Measurements from ENCODE around the gene FGD3.

FGD3 gene

DNA sequence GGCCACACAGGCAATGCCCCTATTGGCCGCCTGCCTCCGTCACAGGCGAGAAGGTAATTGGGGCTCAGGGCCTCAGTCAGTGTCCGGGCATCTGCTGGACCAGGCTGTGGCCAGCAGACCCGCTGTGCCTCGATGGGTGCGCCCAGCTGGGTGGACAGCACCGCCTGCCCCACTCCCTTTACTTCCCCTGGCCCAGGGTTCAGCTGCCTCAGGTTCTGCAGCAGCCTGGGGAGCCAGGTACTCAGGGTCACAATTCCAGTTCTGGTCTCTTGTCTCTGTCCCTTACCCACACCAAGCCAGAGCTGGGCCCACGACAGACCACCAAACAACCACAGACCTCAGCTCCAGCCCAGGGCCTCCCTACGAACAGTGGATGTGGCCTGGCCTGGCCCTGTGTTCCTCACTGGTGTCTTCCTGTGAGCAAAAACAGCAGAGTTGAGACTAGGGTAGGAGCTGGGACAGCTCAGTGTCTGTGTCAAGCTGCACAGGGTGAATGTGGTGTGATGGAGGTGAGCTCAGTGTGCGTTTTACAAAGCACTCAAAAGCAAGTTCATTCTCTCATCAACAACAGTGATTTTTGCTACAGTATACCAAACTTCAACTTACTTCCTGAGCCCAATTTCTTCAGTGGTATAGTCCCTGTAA lies 77.8 kb downstream of the FGD3 start:
- Histone ChIP-seq H3K4me3 (ENCODE audit: low read depth in 1 of 2, low read length in 2 of 2) (no peak overlapping the region), H3K36me3 (ENCODE audit: control insufficient read depth in 1 of 2, insufficient read depth in 2 of 2, low read length in 2 of 2) (peaks cover 0 to 4% of the 10 kb centered on the region in 2 donors), H3K4me1 (ENCODE audit: control insufficient read depth in 1 of 2, insufficient read depth in 2 of 2, low read length in 2 of 2) (no peaks in the 10 kb centered on the region), H3K9me3 (ENCODE audit: control insufficient read depth in 1 of 2, low read length in 2 of 2) (no peaks in the 10 kb centered on the region), H3K27ac (ENCODE audit: low read length) (no peak overlapping the region), H3K27me3 (ENCODE audit: low read depth, low read length) (no peaks in the 10 kb centered on the region)

DNA sequence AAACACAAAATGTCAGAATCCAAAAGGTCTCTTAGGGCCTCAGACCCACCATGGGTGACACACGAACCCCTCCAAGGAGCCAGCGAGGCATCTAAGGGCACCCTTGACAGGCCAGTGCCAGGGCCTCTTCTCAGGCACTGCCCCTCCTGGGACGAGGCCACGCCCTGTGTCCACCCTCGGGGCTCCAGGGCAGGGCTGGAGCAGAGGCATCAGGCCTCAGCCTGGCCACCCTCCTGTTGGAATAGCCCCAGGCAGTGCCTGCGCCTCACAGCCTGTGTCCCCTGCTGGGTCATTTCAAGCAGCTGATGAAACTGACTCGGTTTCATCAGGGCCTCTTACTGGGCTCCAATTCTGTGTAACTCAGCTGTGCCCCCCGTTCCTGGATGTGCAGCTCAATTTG lies 78.4 kb downstream of the FGD3 start:
- no peak overlapping the region for H3K4me3 ChIP-seq (ENCODE audit: low read depth in 1 of 2, low read length in 2 of 2)
- H3K36me3 ChIP-seq (ENCODE audit: control insufficient read depth in 1 of 2, insufficient read depth in 2 of 2, low read length in 2 of 2): peaks cover 0 to 4% of the 10 kb centered on the region in 2 donors
- no peaks in the 10 kb centered on the region for H3K4me1 ChIP-seq (ENCODE audit: control insufficient read depth in 1 of 2, insufficient read depth in 2 of 2, low read length in 2 of 2)
- no peaks in the 10 kb centered on the region for H3K9me3 ChIP-seq (ENCODE audit: control insufficient read depth in 1 of 2, low read length in 2 of 2)
- H3K27me3 ChIP-seq (ENCODE audit: low read depth, low read length): no peaks in the 10 kb centered on the region
- no peak overlapping the region for H3K27ac ChIP-seq (ENCODE audit: low read length)

DNA sequence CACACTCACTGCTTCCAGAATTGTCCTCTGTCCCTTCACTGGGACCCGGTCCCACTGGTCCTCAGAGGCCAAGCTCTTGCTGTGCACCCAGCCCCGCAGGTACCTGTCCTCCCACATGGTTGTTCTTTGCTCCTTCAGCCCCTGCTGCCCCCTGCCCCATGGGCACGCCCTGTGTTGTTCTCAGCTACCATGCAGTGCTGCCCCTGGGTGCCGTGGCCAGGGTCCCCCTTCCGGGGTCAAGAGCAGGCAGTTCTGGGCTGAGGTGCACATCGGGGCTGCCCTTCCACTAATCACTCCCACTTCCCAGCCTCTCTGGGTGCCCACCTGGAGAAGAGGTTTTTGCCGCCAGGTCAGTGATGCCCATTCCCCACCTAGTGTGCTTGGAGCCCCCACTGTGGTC lies 79.3 kb downstream of the FGD3 start:
- no peak overlapping the region for H3K27ac ChIP-seq (ENCODE audit: low read length)
- H3K9me3 ChIP-seq (ENCODE audit: control insufficient read depth in 1 of 2, low read length in 2 of 2): no peaks in the 10 kb centered on the region
- H3K4me1 ChIP-seq (ENCODE audit: control insufficient read depth in 1 of 2, insufficient read depth in 2 of 2, low read length in 2 of 2): peaks cover 0 to 3% of the 10 kb centered on the region in 2 donors
- H3K36me3 ChIP-seq (ENCODE audit: control insufficient read depth in 1 of 2, insufficient read depth in 2 of 2, low read length in 2 of 2): peaks cover 0 to 1% of the 10 kb centered on the region in 2 donors
- no peak overlapping the region for H3K4me3 ChIP-seq (ENCODE audit: low read depth in 1 of 2, low read length in 2 of 2)
- no peaks in the 10 kb centered on the region for H3K27me3 ChIP-seq (ENCODE audit: low read depth, low read length)

DNA sequence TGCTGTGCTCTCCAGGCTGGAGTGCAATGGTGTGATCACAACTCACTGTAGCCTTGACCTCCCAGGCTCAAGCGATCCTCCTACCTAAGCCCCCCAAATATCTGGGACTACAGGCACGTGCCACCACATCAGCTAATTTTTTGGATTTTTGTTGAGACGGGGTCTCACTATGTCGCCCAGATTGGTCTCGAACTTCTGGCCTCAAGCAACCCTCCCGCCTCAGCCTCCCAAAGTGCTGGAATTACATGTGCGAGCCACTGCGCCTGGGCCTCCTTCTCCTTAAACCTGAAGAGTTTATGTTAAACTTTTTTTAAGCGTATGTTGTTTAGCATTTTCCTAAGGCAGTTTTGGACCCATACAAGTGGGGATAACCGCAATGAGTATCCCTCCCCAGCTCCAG lies 80.4 kb downstream of the FGD3 start:
- H3K36me3 ChIP-seq (ENCODE audit: control insufficient read depth in 1 of 2, insufficient read depth in 2 of 2, low read length in 2 of 2): no peaks in the 10 kb centered on the region
- H3K27me3 ChIP-seq (ENCODE audit: low read depth, low read length): no peaks in the 10 kb centered on the region
- H3K4me3 ChIP-seq (ENCODE audit: low read depth in 1 of 2, low read length in 2 of 2): no peak overlapping the region
- H3K9me3 ChIP-seq (ENCODE audit: control insufficient read depth in 1 of 2, low read length in 2 of 2): no peaks in the 10 kb centered on the region
- peaks cover 0 to 5% of the 10 kb centered on the region in 2 donors for H3K4me1 ChIP-seq (ENCODE audit: control insufficient read depth in 1 of 2, insufficient read depth in 2 of 2, low read length in 2 of 2)
- H3K27ac ChIP-seq (ENCODE audit: low read length): no peak overlapping the region

DNA sequence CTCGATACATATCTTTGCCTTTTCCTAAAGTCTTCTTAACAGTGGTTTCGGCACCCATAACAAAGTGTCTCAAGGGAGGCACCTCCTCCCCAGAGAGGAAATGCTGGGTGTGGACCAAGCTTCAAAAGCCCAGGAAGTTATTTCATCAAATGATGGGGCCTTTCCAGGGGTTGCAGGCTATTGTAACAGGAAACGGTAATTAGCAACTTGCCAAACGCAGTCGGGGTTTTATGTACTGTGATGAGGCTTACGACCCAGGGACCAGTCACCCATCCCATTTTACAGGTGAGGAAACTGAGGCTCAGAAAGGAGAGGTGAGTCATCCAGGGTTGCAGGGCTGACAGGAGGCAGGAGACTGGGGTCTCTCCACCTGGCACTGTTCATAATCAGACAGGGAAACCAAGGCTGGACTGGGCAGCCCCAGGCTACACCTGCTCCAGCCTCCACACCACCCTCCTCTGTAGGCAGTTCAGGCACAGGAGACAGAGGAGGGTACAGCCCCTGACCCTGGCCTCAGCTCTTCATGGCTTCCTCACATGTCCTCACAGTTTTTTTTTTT lies 81.2 kb downstream of the FGD3 start:
- Histone ChIP-seq H3K36me3 (ENCODE audit: control insufficient read depth in 1 of 2, insufficient read depth in 2 of 2, low read length in 2 of 2) (no peaks in the 10 kb centered on the region), H3K4me3 (ENCODE audit: low read depth in 1 of 2, low read length in 2 of 2) (no peak overlapping the region), H3K9me3 (ENCODE audit: control insufficient read depth in 1 of 2, low read length in 2 of 2) (no peaks in the 10 kb centered on the region), H3K27me3 (ENCODE audit: low read depth, low read length) (no peaks in the 10 kb centered on the region), H3K27ac (ENCODE audit: low read length) (no peak overlapping the region), H3K4me1 (ENCODE audit: control insufficient read depth in 1 of 2, insufficient read depth in 2 of 2, low read length in 2 of 2) (peaks cover 0 to 5% of the 10 kb centered on the region in 2 donors)

DNA sequence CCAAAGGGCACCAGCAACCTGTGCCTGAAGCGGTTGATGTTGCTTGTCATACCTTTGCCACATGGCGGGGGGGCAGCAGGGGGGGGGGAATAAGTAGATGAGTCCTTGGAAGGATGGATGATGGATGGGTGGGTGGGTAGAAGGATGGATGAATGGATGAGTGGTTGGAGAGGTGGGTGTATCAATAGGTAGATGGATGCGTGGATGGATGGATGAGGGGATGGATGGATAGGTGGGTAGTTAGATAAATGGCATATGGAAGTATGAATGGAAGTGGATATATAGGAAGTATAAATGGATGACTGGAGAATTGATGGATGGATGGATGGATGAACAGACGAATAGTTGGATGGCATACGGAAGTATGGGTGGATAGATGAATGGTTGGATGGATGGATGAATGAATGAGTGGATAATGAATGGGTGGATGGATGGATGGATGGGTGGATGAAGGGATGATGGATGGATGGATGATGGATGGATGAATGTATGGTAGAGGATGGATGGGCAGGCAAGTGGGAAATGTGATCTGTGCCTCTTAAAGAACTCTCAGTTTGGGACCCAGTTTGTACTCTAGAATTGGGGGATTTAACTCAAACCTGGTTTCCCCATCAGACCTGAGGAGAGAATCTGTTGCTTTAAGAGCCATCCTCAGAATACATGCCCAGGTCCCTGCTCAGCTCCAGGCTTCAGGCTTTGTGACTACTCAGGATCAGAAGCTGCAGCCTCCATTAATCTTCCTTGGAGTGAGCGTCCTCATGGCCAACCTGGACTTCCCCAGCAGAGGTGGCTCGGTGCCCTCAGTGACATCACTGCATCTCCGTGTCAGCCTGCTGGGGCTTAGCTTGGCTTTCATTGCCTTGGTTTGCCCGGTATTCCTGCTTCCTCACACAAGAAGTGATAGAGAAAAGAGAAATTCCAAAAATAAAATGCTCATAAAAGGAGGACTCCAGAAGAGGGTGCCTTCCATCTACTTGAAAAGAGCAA lies 83.6 kb downstream of the FGD3 start:
- peaks cover 0 to 5% of the 10 kb centered on the region in 2 donors for H3K4me1 ChIP-seq (ENCODE audit: control insufficient read depth in 1 of 2, insufficient read depth in 2 of 2, low read length in 2 of 2)
- H3K9me3 ChIP-seq (ENCODE audit: control insufficient read depth in 1 of 2, low read length in 2 of 2): no peaks in the 10 kb centered on the region
- H3K36me3 ChIP-seq (ENCODE audit: control insufficient read depth in 1 of 2, insufficient read depth in 2 of 2, low read length in 2 of 2): no peaks in the 10 kb centered on the region
- no peak overlapping the region for H3K27ac ChIP-seq (ENCODE audit: low read length)
- H3K27me3 ChIP-seq (ENCODE audit: low read depth, low read length): no peaks in the 10 kb centered on the region
- no peak overlapping the region for H3K4me3 ChIP-seq (ENCODE audit: low read depth in 1 of 2, low read length in 2 of 2)

DNA sequence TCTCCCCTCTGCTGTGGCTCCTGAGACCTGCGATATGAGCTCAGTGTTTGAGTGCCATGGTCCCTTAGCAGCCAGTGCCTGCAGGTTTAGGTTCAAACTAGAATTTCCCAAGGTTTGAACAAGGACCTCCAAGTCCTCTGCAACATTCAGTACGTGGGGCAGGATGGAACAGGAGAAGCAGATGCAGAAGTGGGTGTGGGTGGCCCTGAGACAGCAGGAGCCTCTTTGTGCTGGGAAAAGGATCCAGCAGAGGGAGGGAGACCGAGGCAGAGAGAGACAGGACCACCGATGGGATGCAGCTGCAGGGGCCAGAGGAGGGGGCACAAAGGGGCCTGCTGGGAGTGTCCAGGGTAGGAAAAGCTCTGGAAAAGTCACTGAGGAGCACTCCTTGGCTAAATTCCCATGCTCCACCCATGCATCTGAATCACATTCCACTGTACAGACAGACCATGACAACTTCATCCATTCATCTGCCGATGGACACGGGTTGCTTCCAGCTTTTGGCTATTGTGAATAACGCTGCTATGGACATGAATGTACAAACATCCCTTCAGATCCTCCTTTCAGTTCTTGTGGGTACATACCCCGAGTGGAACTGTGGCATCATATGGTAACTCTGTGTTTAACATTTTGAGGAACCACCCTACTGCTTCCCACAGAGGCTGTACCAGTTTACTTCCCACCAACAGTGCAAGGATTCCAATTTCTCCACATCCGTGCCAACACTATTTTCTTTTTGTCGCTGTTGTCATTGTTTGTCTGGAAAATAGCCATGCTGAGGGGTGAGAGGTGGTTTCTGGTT lies 84.5 kb downstream of the FGD3 start:
- Histone ChIP-seq H3K4me1 (ENCODE audit: control insufficient read depth in 1 of 2, insufficient read depth in 2 of 2, low read length in 2 of 2) (peaks cover 0 to 5% of the 10 kb centered on the region in 2 donors), H3K9me3 (ENCODE audit: control insufficient read depth in 1 of 2, low read length in 2 of 2) (no peaks in the 10 kb centered on the region), H3K4me3 (ENCODE audit: low read depth in 1 of 2, low read length in 2 of 2) (no peak overlapping the region), H3K27me3 (ENCODE audit: low read depth, low read length) (no peaks in the 10 kb centered on the region), H3K36me3 (ENCODE audit: control insufficient read depth in 1 of 2, insufficient read depth in 2 of 2, low read length in 2 of 2) (no peaks in the 10 kb centered on the region), H3K27ac (ENCODE audit: low read length) (no peak overlapping the region)

DNA sequence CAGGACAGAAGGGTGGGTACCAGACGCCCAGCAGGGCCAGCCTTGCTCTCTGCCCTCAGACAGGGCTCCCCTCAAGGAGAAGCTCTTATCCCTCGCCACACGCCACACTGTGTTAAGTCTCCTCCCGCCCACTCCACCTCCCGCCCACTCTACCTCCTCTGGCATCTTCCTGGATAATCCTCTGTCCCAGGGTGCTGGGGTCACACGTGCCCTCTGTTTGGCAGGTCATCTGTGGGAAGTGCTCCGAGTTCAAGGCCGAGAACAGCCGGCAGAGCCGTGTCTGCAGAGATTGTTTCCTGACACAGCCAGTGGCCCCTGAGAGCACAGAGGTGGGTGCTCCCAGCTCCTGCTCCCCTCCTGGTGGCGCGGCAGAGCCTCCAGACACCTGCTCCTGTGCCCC lies 85.2 kb downstream of the FGD3 start:
- Histone ChIP-seq H3K4me1 (ENCODE audit: control insufficient read depth in 1 of 2, insufficient read depth in 2 of 2, low read length in 2 of 2) (peaks cover 0 to 5% of the 10 kb centered on the region in 2 donors), H3K36me3 (ENCODE audit: control insufficient read depth in 1 of 2, insufficient read depth in 2 of 2, low read length in 2 of 2) (no peaks in the 10 kb centered on the region)

DNA sequence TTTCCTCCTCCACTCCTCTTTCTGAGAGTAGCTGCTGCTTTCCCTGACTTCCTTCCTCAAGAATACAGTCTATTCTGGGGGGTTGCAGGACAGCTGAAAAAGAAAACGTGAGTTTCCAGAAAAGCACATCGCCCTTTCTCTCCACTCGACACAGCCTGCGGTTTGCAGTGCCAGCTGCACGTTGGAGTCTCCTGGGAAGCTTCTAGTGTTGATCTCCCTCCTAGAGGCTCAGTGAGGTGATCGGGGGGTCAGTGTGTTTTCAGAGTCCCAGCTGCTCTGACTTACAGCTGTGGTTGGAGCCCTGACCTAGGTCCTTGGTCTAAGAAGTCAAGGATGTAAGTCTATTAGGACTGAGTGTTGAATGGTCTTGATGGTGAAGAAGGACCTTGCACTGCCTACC lies 86.2 kb downstream of the FGD3 start:
- Histone ChIP-seq H3K36me3 (ENCODE audit: control insufficient read depth in 1 of 2, insufficient read depth in 2 of 2, low read length in 2 of 2) (no peaks in the 10 kb centered on the region), H3K4me3 (ENCODE audit: low read depth in 1 of 2, low read length in 2 of 2) (no peak overlapping the region), H3K9me3 (ENCODE audit: control insufficient read depth in 1 of 2, low read length in 2 of 2) (no peaks in the 10 kb centered on the region), H3K4me1 (ENCODE audit: control insufficient read depth in 1 of 2, insufficient read depth in 2 of 2, low read length in 2 of 2) (peaks cover 0 to 9% of the 10 kb centered on the region in 2 donors), H3K27me3 (ENCODE audit: low read depth, low read length) (no peaks in the 10 kb centered on the region), H3K27ac (ENCODE audit: low read length) (no peak overlapping the region)

More for the DNA sequence above, 85.2 kb downstream of the FGD3 start:
- H3K27me3 ChIP-seq (ENCODE audit: low read depth, low read length): no peaks in the 10 kb centered on the region
- H3K9me3 ChIP-seq (ENCODE audit: control insufficient read depth in 1 of 2, low read length in 2 of 2): no peaks in the 10 kb centered on the region
- no peak overlapping the region for H3K27ac ChIP-seq (ENCODE audit: low read length)
- no peak overlapping the region for H3K4me3 ChIP-seq (ENCODE audit: low read depth in 1 of 2, low read length in 2 of 2)

DNA sequence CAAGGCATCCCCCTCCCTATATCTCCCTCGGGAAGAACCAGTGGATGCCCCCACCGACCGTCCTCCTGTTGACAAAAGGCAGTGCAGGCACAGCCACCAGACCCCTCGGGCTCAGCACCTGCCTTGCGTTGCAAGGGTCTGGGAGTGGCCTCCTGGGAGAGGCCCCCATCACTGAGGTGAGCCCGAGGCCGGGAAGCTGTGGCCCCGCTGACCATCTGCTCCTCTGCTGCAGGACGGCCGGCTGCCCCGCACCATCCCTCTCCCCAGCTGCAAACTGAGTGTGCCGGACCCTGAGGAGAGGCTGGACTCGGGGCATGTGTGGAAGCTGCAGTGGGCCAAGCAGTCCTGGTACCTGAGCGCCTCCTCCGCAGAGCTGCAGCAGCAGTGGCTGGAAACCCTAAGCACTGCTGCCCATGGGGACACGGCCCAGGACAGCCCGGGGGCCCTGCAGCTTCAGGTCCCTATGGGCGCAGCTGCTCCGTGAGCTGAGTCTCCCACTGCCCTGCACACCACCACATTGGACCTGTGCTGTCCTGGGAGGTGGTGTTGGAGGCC lies 87.9 kb downstream of the FGD3 start:
- Histone ChIP-seq H3K9me3 (ENCODE audit: control insufficient read depth in 1 of 2, low read length in 2 of 2) (no peaks in the 10 kb centered on the region), H3K27ac (ENCODE audit: low read length) (no peak overlapping the region), H3K4me1 (ENCODE audit: control insufficient read depth in 1 of 2, insufficient read depth in 2 of 2, low read length in 2 of 2) (peaks cover 0 to 9% of the 10 kb centered on the region in 2 donors), H3K4me3 (ENCODE audit: low read depth in 1 of 2, low read length in 2 of 2) (no peak overlapping the region), H3K27me3 (ENCODE audit: low read depth, low read length) (no peaks in the 10 kb centered on the region), H3K36me3 (ENCODE audit: control insufficient read depth in 1 of 2, insufficient read depth in 2 of 2, low read length in 2 of 2) (no peaks in the 10 kb centered on the region)

Data from muscle layer of duodenum (tissue), 2 donors.